SW 1271 (cell line): ENCODE results near the gene ASPHD1.
"Not testable (repeated sequence)": the region's sequence is repeated elsewhere in the genome, so short reads cannot be mapped to it uniquely, and the experiment has no call there.

Experiments
- DNase-seq, 2 experiments: peaks; one replicate each; lab custom pipeline; 2025; lab: John Stamatoyannopoulos, UW

Gene ASPHD1

GRCh38 chr16:29877266-29877961 lies 22.9 kb upstream of the ASPHD1 start:
- DNase-seq: peak in 1 of 2 experiments; percentile 35

GRCh38 chr16:29878172-29878571 lies 22.1 kb upstream of the ASPHD1 start:
- no peak for DNase-seq

- DNase-seq: no peak
These were observed 19.2 kb upstream of the ASPHD1 start for GRCh38 chr16:29881050-29881449.

- no peak for DNase-seq
These were observed 16.3 kb upstream of the ASPHD1 start for GRCh38 chr16:29883987-29884386.

GRCh38 chr16:29889372-29889771 lies 10.9 kb upstream of the ASPHD1 start:
- not testable (repeated sequence) for DNase-seq

- DNase-seq: no peak
These were observed 8.5 kb upstream of the ASPHD1 start for GRCh38 chr16:29891525-29892457.

- no peak for DNase-seq
These were observed 7.9 kb upstream of the ASPHD1 start for GRCh38 chr16:29892458-29892813.

GRCh38 chr16:29893553-29893952 lies 6.7 kb upstream of the ASPHD1 start:
- DNase-seq: no peak

- no peak for DNase-seq
These were observed 5.9 kb upstream of the ASPHD1 start for GRCh38 chr16:29894352-29894751.

- no peak for DNase-seq
These were observed 3.4 kb upstream of the ASPHD1 start for GRCh38 chr16:29896841-29897240.

- DNase-seq: no peak
These were observed 3.0 kb upstream of the ASPHD1 start for GRCh38 chr16:29897333-29897732.

- no peak for DNase-seq
These were observed 2.0 kb upstream of the ASPHD1 start for GRCh38 chr16:29898135-29898803.

GRCh38 chr16:29898804-29899515 lies 1.3 kb upstream of the ASPHD1 start:
- DNase-seq: peak in 1 of 2 experiments; percentile 83

GRCh38 chr16:29899516-29900101 lies 679 bp upstream of the ASPHD1 start, which contains the start of gene SEZ6L2:
Gene SEZ6L2, minus strand, starts transcription at chr16:29899550. Its CDS starts 531 bp downstream, at chr16:29899019.
- DNase-seq: peak; percentile 87 to 96

GRCh38 chr16:29900888-29901606 lies 759 bp downstream of the ASPHD1 start:
- no peak for DNase-seq

- no peak for DNase-seq
These were observed 1.3 kb downstream of the ASPHD1 start for GRCh38 chr16:29901607-29901945.

- DNase-seq: no peak
These were observed 3.3 kb downstream of the ASPHD1 start for GRCh38 chr16:29903590-29903989.

- DNase-seq: no peak
These were observed 4.7 kb downstream of the ASPHD1 start for GRCh38 chr16:29904947-29905346.

- no peak for DNase-seq
These were observed 5.4 kb downstream of the ASPHD1 start for GRCh38 chr16:29905668-29906067.

- DNase-seq: no peak
These were observed 6.4 kb downstream of the ASPHD1 start for GRCh38 chr16:29906520-29907244.
